Brain microvascular endothelial cell (primary cell): ENCODE results near the gene MBOAT2.
"Not testable (repeated sequence)": the region's sequence is repeated elsewhere in the genome, so short reads cannot be mapped to it uniquely, and the experiment has no call there.

Experiments used
- DNase-seq: peaks from one replicate; pipeline ENCODE4 v3.0.0-alpha.2; 2020
- H3K27ac ChIP-seq: fragments of 250-450 bp; sonication (Bioruptor Pico); 2 replicates; pipeline ENCODE4 v1.5.1; 2020; ENCODE audit warnings: mild to moderate bottlenecking, moderate library complexity
- H3K27me3 ChIP-seq: fragments of 250-450 bp; sonication (Bioruptor Pico); replicated peaks from 2 replicates; pipeline ENCODE4 v1.5.1; 2020; ENCODE audit warnings: mild to moderate bottlenecking
- H3K36me3 ChIP-seq: fragments of 250-450 bp; sonication (Bioruptor Pico); replicated peaks from 2 replicates; pipeline ENCODE4 v1.5.1; 2020; ENCODE audit warnings: mild to moderate bottlenecking
- H3K4me3 ChIP-seq: 2 replicates; pipeline ENCODE4 v1.5.1; 2011; ENCODE audit warnings: low read depth, mild to moderate bottlenecking, control low read depth, low read length, moderate library complexity
- in situ Hi-C: cut with HindIII; loops from 2 replicates; pipeline ENCODE4 v1.10.0; 2017; ENCODE audit warnings: low sequenced_read_pairs, low pct_ligation_motif_present
- TF ChIP-seq, protein P1 (sequence below): IDR thresholded peaks from 2 replicates; pipeline ENCODE4 v1.5.1; 2011; ENCODE audit warnings: low read depth, mild to moderate bottlenecking, moderate library complexity, low read length, control low read depth, inconsistent platforms; ENCODE audit errors: missing control alignments

The MBOAT2 gene

DNA sequence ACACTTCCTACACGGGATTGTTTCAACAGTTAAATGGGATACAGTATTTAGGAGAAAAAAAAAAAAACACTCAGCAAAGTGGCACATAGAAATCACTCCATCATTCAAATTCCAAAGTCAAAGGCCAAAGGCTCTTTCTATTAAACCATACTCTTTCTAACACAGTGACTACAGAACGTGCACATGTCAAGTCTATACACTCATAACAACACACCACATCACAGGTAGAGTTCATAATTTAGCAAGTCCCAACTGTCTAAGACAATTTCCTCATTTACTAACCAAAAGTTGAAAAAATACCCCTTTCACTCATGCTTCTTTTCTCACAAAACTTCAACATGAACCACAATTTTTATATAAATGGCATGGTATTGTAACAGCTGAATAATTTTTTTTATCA, 70.8 kb downstream of the MBOAT2 start:
- in situ Hi-C loops = no loop called here
- Histone ChIP-seq H3K27me3 (no peaks in the 10 kb centered on the region), H3K4me3 (no peak overlapping the region), H3K27ac (no peak overlapping the region), H3K36me3 (no peaks in the 10 kb centered on the region)
- no peak for DNase-seq
- TF ChIP-seq, protein P1, sequence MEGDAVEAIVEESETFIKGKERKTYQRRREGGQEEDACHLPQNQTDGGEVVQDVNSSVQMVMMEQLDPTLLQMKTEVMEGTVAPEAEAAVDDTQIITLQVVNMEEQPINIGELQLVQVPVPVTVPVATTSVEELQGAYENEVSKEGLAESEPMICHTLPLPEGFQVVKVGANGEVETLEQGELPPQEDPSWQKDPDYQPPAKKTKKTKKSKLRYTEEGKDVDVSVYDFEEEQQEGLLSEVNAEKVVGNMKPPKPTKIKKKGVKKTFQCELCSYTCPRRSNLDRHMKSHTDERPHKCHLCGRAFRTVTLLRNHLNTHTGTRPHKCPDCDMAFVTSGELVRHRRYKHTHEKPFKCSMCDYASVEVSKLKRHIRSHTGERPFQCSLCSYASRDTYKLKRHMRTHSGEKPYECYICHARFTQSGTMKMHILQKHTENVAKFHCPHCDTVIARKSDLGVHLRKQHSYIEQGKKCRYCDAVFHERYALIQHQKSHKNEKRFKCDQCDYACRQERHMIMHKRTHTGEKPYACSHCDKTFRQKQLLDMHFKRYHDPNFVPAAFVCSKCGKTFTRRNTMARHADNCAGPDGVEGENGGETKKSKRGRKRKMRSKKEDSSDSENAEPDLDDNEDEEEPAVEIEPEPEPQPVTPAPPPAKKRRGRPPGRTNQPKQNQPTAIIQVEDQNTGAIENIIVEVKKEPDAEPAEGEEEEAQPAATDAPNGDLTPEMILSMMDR = no peak

DNA sequence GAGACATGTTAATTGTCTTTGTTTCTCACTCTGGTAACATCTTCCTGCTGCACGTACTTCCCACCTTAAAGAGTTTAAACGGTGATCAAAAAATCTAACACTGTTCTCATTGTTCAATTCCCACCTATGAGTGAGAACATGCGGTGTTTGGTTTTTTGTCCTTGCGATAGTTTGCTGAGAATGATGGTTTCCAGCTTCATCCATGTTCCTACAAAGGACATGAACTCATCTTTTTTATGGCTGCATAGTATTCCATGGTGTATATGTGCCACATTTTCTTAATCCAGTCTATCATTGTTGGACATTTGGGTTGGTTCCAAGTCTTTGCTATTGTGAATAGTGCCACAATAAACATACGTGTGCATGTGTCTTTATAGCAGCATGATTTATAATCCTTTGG, 73.3 kb downstream of the MBOAT2 start:
- H3K27me3 ChIP-seq, H3K4me3 ChIP-seq, H3K27ac ChIP-seq, in situ Hi-C loops, DNase-seq, H3K36me3 ChIP-seq: not testable (repeated sequence)

DNA sequence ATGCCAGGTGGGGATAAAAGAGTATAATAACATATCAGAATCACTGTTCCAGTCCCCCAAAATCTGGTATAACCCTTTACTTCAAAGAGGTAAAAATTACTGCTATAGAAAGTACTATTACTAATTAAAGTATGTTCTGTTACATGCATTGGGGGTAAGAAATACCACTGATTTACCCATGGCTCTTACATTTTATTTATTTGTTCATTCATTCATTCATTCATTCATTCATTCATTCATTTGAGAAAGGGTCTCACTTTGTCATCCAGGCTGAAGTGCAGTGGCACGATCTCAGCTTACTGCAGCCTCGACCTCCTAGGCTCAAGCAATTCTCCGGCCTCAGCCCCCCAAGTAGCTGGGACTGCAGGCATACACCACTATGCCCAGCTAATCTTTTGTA, 74.4 kb downstream of the MBOAT2 start:
- H3K36me3 ChIP-seq = no peaks in the 10 kb centered on the region
- DNase-seq = no peak
- in situ Hi-C loops = no loop called here
- H3K27me3 ChIP-seq = no peaks in the 10 kb centered on the region
- no peak overlapping the region for H3K27ac ChIP-seq
- TF ChIP-seq, protein P1 = no peak
- no peak overlapping the region for H3K4me3 ChIP-seq

DNA sequence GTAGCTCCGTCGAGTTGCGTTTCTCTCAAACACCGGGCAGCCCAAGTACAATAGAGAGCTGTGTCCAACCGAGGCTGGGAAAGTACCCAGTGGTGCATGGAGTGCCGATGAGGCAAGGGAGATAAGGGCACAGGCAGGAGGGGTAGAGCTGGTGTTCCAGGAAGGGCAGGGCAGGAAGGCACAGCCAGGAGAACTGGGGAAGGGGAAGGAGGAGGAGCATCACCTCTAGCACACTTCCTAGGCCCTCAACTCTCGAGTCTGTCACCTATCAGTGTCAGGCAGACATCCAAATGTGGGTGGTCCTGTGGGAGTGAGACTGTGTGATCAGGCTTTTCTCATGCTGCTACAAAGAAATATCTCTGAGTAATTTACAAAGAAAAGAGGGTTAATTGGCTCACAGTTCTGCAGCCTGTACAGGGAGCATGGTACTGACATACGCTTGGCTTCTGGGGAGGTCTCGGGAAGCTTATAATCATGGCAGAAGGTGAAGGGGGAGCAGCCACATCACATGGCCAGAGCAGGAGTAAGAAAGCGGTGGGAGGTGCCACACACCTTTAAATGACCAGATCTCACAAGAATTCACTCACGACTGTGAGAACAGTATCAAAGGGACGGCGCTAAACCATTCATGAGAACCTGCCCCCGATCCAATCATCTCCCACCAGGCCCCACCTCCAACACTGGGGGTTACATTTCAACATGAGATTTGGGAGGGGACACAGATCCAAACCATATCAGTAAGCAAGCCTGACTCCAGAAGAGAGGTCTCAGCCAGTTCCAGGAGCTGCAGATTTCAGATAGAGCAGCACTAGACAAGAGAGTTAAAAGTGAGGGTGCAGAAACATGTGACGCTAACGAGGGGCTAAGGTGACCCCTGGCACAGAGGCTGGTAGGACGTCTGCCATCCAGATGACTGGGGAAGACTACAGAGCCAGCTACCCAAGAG, 75.7 kb downstream of the MBOAT2 start:
- no peak for DNase-seq
- TF ChIP-seq, protein P1 = no peak
- in situ Hi-C loops = no loop called here
- H3K27ac ChIP-seq = no peak overlapping the region
- H3K4me3 ChIP-seq = no peak overlapping the region
- H3K36me3 ChIP-seq = no peaks in the 10 kb centered on the region
- H3K27me3 ChIP-seq = no peaks in the 10 kb centered on the region

DNA sequence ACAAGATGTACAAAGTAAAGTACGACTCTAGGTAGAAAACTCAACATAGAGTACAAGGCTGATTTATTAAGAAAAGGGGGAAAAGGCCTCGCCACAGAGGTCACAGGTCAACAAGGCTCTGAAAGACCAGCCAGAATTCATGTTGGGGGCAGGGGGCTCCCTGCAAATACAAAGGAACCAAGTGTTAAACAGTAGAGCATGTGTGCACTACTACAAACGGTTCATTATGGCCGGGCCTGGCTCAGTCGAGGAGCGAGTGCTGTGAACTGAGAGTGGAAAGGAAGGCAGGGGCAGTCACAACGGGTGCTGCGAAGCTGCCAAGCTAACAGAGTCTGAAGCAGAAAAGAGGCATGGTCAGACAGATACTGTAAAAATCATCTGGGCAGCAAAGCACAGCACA, 77.1 kb downstream of the MBOAT2 start:
- H3K27ac ChIP-seq = no peak overlapping the region
- DNase-seq = no peak
- in situ Hi-C loops = no loop called here
- H3K27me3 ChIP-seq = no peaks in the 10 kb centered on the region
- H3K4me3 ChIP-seq = no peak overlapping the region
- no peaks in the 10 kb centered on the region for H3K36me3 ChIP-seq
- TF ChIP-seq, protein P1 = no peak

DNA sequence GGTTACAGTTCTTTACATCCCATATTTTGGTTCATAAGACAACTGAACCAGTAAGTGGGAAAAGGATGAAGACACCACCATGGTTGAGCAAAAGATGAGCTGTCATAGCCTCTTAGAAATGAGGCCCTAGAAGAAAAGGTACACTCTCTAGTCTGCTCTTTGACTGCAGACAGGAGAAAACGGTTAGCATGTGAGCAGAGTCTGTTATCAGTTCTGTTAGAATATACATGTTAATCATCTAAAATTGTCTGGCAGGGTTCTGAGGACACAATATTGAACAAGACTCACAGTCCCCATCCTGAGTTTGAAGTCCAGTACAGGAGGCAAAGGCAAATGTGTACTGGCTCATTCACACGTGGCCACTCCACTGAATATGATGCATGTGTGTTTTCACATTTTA, 78.1 kb downstream of the MBOAT2 start:
- no peak overlapping the region for H3K4me3 ChIP-seq
- TF ChIP-seq, protein P1 = no peak
- H3K36me3 ChIP-seq = no peaks in the 10 kb centered on the region
- no peak overlapping the region for H3K27ac ChIP-seq
- no peaks in the 10 kb centered on the region for H3K27me3 ChIP-seq
- in situ Hi-C loops = no loop called here
- DNase-seq = no peak
